Right lobe of liver (tissue), 6 donors: ENCODE data around the gene FRMD4A. TPM values are rescaled to one million over a fixed set of nuclear protein-coding genes. Genes with fewer than 3 reads are reported as not detected.

ENCODE experiments used
- ATAC-seq, 4 donors: fragments of 200-7000 bp; cut with Tn5 transposase; one replicate each; pipeline ENCODE4 v1.9.1; 2020; ENCODE audit warnings: mild to moderate bottlenecking in 4 of 4, moderate library complexity in 4 of 4
- DNase-seq, 3 donors: peaks; one replicate each; pipeline ENCODE4 v3.0.0-alpha.2; 2020
- H3K27ac ChIP-seq, 3 donors: fragments of 200-600 bp; one replicate each; pipeline ENCODE4 v1.8.0; 2022
- H3K27me3 ChIP-seq, 2 donors: fragments of 200-600 bp; one replicate each; pipeline ENCODE4 v1.8.0; 2022
- H3K36me3 ChIP-seq, 4 donors: fragments of 200-600 bp; sonication (generic) in 1 of 4; one replicate each; pipeline versions ENCODE4 v1.5.1 to v1.8.0; 2017 to 2022; ENCODE audit warnings: control low read depth in 1 of 4
- H3K4me1 ChIP-seq, 4 donors: fragments of 200-600 bp; sonication (generic) in 1 of 4; one replicate each; pipeline versions ENCODE4 v1.5.1 to v1.8.0; 2017 to 2022; ENCODE audit warnings: control low read depth in 1 of 4
- H3K4me3 ChIP-seq, 3 donors: fragments of 200-600 bp; one replicate each; pipeline ENCODE4 v1.8.0; 2022
- H3K9me3 ChIP-seq, 4 donors: fragments of 200-600 bp; sonication (generic) in 1 of 4; one replicate each; pipeline versions ENCODE4 v1.5.1 to v1.8.0; 2017 to 2022; ENCODE audit warnings: control low read depth in 1 of 4
- CTCF ChIP-seq, 4 donors: fragments of 200-600 bp in 3 of 4; fragments of 450-650 bp in 1 of 4; IDR thresholded peaks; one replicate each; pipeline versions ENCODE4 v1.5.1 to v1.8.0; 2016 to 2022; ENCODE audit warnings: antibody characterized with exemption in 4 of 4, mild to moderate bottlenecking in 2 of 4
- POLR2A ChIP-seq: fragments of 450-650 bp; IDR thresholded peaks from one replicate; pipeline ENCODE4 v1.6.1; 2017; ENCODE audit warnings: antibody characterized with exemption, mild to moderate bottlenecking
- WGBS: methylation state at CpG from one replicate; pipeline ENCODE4 v1.1.6; 2018; ENCODE audit warnings: low coverage, low lambda C conversion rate; ENCODE audit not compliant: insufficient coverage; ENCODE audit errors: missing lambda C conversion rate; 5-methylcytosine and 5-hydroxymethylcytosine counted together
- intact Hi-C, 2 donors: fragments of 100-400 bp; cut with DNase I; formaldehyde crosslinking; loops; one replicate each; pipeline versions ENCODE4 v1.11.2 to v1.14.1; 2022
- total RNA-seq, 6 experiments: library from RNA; depleted of rRNA in 2 of 6; stranded (reverse); fragments of >200 nt in 2 of 6; fragmentation: NEBNext Ultra II Directional in 3 of 6; extraction: Animal tissue kit (Norgen Biotek cat#: 25700) in 3 of 6; gene quantifications; one replicate each; pipeline versions ENCODE4 v1.1.0 to v1.2.4, GENCODE V29; 2016 to 2023
- donor health status: DM: no; HTN: yes; CAD: no.
- donor health status: DM: no; HTN: no; CAD: no.
- donor health status: DM: no; HTN: no; CAD: no.
- donor health status: DM: no; HTN: yes; CAD: no.
- donor health status: DM: no; HTN: yes; CAD: no.

Gene FRMD4A
- total RNA-seq, 6 experiments from 2014 or later = 8.4 to 22.8 (median 13.3) TPM

DNA sequence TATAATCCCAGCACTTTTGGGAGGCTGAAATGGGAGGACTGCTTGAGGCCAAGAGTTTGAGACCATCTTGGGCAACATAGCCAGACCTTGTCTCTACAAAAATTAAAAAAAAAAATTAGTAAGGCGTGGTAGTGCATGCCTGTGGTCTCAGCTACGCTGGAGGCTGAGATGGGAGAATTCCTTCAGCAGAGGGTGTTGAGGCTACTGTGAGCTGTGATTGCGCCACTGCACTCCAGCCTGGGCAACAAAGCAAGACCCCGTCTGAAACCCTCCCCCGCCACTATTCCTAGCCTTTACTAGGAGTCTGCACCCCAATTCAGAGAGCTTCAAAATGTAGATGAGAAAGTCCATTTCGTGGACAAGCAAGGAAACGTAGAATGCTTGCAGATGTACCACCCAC is 648.8 kb downstream of the FRMD4A start:
- peak overlapping the region in 1 of 3 donors; percentile 10 for H3K27ac ChIP-seq
- DNase-seq (no peak), ATAC-seq (no peak)
- H3K4me3 ChIP-seq = no peak overlapping the region
- H3K27me3 ChIP-seq = no peaks in the 10 kb centered on the region
- H3K36me3 ChIP-seq = no peaks in the 10 kb centered on the region
- WGBS = 73% methylated on average over 5 of the region's 7 CpGs
- H3K4me1 ChIP-seq = peaks cover 0 to 49% (median 15%) of the 10 kb centered on the region in 4 donors
- intact Hi-C loops = no loop called here
- TF ChIP-seq CTCF (IDR thresholded peaks at IDR 0.05) (no peak), POLR2A (no peak)
- H3K9me3 ChIP-seq = no peaks in the 10 kb centered on the region

DNA sequence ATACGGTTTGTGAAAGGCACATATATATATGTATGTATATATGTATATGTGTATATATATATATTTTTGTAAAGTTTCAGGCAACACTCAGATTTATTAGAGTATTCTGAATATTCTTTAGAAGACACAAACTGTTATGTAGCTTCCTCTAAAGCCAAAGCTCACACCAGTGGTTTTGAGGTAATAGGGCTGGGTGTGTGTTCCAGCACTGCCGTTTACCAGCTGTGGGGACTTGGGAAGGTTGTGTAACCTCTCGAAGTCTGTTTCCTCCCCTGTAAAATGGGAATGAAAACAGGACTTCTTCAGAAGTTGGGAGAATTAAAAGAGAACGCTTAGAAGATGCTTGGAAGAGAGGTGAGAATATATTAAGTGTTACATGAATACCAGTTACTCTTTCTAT is 649.2 kb downstream of the FRMD4A start:
- no peak for DNase-seq
- Histone ChIP-seq H3K4me1 (peaks cover 0 to 49% (median 15%) of the 10 kb centered on the region in 4 donors), H3K27me3 (no peaks in the 10 kb centered on the region), H3K4me3 (no peak overlapping the region), H3K27ac (peak overlapping the region in 1 of 3 donors; percentile 10), H3K36me3 (no peaks in the 10 kb centered on the region), H3K9me3 (no peaks in the 10 kb centered on the region)
- ATAC-seq = no peak
- no peak for TF ChIP-seq POLR2A
- TF ChIP-seq CTCF (IDR thresholded peaks at IDR 0.05) = no peak
- intact Hi-C loops = no loop called here
- WGBS = 33% methylated on average over 4 of the region's 4 CpGs

GRCh38 chr10:13681095-13681494 is 649.6 kb downstream of the FRMD4A start:
- intact Hi-C loops = no loop called here
- no peak overlapping the region for H3K4me3 ChIP-seq
- H3K27ac ChIP-seq = no peak overlapping the region
- no peaks in the 10 kb centered on the region for H3K9me3 ChIP-seq
- peak in 3 of 4 donors; percentile 9 to 26 (median 16) for ATAC-seq
- 17% methylated on average over 4 of the region's 4 CpGs for WGBS
- no peak for DNase-seq
- no peaks in the 10 kb centered on the region for H3K27me3 ChIP-seq
- H3K36me3 ChIP-seq = no peaks in the 10 kb centered on the region
- H3K4me1 ChIP-seq = peaks cover 0 to 48% (median 15%) of the 10 kb centered on the region in 4 donors
- TF ChIP-seq CTCF (IDR thresholded peaks at IDR 0.05) (no peak), POLR2A (no peak)

DNA sequence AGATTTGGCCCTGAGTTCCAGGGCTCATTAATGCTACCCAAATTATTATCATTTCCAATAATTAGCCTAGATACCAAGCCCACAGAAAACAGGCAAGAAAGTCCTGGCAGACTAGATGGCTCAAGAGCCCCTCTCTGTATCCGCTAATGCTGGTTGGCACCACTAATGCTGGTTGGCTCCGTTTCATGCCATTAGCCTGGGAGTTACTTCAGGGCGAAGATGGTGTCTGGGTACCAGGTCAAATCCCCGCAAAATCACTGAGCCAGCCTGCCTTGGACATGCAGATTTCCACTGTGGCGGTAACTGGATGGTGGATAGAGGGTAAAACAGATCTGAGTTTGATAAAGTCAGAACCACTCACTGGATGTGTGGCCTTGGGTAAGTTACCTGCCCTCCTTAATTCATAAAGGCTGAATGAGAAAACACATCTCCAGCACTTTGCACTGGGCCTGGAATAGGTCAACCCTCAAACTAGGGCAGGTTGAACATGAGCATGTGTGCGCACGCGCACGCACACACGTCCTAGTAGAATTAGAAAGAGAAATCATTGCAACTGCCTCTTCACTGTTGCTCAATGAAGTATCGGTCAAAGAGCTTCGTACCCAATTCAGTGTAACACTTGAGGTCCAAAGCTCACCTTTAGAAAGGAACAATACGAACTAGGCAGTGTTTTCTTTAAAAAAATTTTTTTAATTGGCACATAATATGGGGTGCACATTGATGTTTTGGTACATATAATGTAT is 652.5 kb downstream of the FRMD4A start:
- ATAC-seq (peak; percentile 74 to 86 (median 80)), DNase-seq (peak; percentile 79 to 88 (median 86))
- WGBS = 61% methylated on average over 12 of the region's 13 CpGs
- Histone ChIP-seq H3K27me3 (no peaks in the 10 kb centered on the region), H3K4me3 (no peak overlapping the region), H3K9me3 (no peaks in the 10 kb centered on the region), H3K4me1 (peaks cover 0 to 34% (median 15%) of the 10 kb centered on the region in 4 donors), H3K27ac (peak overlapping the region; percentile 17 to 75 (median 66)), H3K36me3 (peaks cover 0 to 8% (median 2%) of the 10 kb centered on the region in 4 donors)
- intact Hi-C loops = no loop called here
- TF ChIP-seq CTCF (IDR thresholded peaks at IDR 0.05) (no peak), POLR2A (no peak)
